HG02981 (cell line): ENCODE results near the gene NENF.
"Not testable (repeated sequence)": the region's sequence is repeated elsewhere in the genome, so short reads cannot be mapped to it uniquely, and the experiment has no call there.

Source experiments
- ATAC-seq: cut with Tn5 transposase; IDR thresholded peaks from one replicate; pipeline ENCODE4 v1.9.1; 2021; ENCODE audit warnings: mild to moderate bottlenecking, moderate library complexity; ENCODE audit not compliant: unreplicated experiment

Gene NENF

DNA sequence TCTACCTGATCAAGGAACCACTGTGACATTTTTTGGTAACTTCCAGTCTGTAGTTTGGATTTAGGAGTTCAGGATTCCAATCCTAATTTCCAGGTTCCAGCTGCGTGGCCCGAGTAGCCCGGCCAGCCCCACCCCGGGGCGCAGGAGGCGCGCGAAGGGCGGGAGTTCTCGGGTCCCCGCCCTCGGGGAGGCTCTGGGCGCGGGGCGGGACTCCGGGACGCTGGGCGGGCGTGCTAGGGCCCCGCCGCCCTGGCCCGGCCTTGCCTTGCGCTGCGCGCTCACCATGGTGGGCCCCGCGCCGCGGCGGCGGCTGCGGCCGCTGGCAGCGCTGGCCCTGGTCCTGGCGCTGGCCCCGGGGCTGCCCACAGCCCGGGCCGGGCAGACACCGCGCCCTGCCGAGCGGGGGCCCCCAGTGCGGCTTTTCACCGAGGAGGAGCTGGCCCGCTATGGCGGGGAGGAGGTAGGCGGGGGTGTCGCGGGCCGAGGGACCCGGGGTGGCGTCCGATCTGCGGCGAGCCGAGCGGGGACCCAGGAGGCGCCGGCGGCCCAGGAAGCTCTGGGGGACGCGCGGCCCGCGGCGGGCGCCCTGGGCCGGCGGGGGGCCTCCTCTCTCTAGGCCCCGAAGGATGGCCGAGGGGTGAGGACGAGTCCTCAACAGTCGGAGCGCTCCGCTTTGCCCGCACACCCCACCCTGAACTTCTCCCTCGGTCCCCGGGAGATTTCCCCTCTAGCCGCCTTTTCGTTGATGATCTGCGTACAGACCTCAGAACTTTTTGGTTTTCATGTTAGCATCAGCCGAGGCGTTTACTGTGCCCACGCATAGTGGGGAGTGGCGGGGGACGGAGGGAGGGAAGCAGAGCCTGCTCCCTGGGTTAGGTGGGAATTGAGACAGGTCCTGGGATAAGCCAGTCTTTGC, at the start of gene NENF:
TSS of gene NENF (plus strand) at position 260 of the 916 bp plus-strand sequence. CDS start at position 284, 24 bp downstream.
- ATAC-seq = peak; percentile 99

DNA sequence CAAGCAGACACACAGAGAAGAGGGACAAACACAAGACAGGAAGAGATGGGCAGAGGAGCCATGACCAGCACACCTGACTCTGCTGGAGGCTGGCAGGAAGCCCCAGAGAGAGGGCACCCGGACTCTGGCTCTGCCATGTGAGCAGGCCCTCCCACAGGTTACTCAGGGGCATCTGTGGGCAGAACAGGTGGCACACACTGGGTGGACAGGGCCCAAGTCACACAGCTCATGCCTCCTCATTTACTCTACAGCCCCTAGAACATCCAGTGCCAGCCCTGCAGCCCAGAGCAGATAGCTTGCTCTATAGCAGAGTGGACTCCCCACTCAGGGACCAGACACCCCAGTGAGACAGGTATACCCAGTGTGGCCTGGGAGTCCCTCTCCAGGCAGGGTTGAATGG, 46.7 kb upstream of the NENF start:
- ATAC-seq = no peak

DNA sequence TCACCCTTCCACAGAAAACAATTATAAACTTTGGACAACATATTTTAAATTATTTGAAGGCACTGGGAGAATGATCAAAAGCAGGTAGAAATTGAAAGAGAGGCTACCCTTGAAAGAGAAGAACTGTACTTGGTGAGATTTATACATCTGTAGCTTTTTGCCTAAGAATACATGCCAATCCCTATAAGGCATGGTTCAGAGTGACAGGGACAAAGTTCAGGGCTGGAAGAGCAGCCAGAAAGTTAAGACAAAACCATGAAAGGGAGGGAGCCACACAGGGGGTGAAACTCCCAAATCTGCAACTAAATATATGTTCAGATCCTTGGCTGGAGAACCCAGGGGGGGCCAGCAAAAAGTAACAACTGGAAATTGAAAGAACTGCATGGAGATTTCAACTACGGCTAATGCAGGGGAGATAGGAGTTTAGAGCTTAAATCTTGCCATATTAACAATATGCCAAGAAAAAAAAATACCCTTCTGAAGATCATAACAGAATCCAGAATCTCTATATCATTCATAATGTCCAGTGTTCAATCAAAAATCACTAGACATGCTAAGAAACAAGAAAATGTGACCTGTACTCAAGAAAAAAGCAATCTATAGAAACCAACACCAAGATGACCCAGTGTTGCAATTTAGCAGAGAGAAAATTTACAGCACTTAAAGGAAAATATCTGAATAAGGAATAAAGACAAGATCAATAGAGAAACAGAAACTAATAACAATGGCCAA, 43.6 kb upstream of the NENF start:
- no peak for ATAC-seq

DNA sequence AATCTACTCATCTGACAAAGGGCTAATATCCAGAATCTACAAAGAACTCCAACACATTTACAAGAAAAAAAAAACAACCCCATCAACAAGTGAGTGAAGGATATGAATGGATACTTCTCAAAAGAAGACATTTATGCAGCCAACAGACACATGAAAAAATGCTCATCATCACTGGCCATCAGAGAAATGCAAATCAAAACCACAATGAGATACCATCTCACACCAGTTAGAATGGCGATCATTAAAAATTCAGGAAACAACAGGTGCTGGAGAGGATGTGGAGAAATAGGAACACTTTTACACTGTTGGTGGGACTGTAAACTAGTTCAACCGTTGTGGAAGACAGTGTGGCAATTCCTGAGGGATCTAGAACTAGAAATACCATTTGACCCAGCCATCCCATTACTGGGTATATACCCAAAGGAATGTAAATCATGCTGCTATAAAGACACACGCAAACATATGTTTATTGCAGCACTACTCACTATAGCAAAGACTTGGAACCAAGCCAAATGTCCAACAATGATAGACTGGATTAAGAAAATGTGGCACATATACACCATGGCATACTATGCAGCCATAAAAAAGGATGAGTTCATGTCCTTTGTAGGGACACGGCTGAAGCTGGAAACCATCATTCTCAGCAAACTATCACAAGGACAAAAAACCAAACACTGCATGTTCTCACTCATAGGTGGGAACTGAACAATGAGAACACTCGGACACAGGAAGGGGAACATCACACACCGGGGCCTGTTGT, 36.9 kb upstream of the NENF start:
- not testable (repeated sequence) for ATAC-seq

DNA sequence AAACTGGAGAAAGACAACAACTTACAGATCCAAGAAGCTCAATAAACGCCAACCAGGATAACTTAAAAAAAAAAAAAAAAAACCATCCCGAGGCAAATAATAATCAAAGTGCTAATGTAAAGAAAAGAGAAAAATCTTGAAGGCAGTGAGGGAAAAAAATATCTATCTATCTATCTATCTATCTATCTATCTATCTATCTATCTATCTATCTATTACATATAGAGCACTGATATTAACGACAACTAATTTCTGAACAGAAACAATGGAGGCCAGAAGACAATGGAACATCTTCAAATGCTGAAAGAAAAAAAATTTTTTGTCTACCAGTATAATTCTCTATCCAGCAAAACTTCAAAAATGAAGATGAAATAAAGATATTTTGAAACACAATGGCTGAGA, 36.1 kb upstream of the NENF start:
- ATAC-seq = no peak

DNA sequence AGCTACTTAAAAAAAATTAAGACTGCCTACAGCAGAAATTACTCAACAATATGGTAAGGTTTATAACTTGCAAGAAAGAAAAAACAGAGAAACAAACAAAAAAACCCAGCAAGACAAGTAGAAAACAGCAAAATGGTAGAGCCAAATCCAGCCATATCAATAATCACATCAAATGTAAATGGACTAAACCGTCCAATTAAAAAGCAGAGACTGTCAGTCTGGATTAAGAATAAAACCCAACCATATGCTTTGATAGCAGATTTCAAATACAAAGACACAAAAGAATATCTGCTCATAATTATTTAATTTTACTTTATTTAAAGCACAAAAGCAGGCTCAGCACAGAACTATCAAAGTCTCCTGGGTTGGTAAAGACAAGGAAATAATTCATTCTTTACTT, 35.5 kb upstream of the NENF start:
- ATAC-seq = no peak

DNA sequence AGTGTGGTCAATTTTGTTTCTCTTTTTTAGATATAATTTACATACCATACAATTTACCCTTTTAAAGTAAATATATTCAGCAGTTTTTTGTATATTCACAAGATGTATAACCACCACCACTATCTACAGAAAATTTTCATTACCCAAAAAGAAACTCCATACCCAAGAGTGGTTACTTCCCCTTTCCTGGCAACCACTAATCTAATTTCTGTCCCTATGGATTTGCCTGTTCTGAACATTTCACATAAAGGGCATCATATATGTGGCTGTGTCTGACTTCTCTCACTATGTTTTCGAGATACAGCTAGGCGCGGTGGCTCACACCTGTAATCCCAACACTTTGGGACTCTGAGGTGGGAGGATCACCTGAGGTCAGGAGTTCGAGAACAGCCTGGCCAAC, 31.7 kb upstream of the NENF start:
- ATAC-seq = no peak

DNA sequence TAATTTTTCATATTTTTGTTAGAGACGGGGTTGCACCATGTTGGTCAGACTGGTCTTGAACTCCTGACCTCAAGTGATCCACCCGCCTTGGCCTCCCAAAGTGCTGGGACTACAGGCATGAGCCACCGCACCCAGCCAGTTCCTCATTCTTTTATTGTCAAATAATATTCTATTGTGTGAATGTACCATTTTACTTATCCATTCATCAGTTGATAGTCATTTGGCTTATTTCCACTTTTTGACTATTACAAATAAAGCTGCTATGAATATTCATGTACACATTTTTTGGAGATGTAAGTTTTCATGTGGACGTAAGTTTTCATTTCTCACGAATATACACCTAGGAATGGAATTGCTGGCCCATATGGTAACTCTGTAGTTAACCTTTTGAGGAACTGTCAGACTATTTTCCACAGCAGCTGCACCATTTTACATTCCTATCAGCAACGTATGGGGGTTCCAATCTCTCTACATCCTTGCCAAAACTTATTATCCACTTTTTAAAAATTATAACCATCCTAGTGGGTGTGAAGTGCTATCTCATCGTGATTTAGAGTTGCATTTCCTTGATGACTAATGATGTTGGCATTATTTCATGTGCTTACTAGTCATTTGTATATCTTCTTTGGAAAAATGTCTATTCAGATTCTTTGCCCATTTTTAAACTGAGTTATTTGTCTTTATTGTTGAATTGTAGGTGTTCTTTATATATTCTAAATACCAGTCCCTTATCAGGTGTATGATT, 30.7 kb upstream of the NENF start:
- no peak for ATAC-seq

DNA sequence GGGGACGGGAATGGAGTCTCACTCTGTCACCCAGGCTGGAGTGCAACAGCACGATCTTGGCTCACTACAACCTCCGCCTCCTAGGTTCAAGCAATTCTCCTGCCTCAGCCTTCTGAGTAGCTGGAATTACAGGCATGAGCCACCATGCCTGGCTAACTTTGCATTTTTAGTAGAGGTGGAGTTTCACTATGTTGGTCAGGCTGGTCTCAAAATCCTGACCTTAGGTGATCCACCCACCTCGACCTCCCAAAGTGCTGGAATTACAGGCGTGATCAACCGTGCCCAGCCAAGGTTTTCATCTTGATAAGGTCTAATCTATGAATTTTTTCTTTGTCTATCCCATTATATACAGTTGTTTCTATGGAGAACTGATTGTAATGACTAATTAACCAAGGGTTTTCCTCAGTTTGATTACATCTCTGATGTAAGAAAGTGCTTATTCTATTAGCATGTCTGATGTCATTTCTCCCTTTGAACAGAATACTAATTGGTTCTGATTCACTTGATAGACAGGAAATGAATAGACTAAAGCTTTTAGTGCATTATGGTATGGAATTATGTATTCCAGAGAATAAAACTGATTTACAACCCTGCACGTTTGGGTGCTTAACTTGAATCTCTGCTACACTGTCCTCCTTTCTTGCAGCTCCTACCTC, 29.9 kb upstream of the NENF start:
- ATAC-seq = no peak

DNA sequence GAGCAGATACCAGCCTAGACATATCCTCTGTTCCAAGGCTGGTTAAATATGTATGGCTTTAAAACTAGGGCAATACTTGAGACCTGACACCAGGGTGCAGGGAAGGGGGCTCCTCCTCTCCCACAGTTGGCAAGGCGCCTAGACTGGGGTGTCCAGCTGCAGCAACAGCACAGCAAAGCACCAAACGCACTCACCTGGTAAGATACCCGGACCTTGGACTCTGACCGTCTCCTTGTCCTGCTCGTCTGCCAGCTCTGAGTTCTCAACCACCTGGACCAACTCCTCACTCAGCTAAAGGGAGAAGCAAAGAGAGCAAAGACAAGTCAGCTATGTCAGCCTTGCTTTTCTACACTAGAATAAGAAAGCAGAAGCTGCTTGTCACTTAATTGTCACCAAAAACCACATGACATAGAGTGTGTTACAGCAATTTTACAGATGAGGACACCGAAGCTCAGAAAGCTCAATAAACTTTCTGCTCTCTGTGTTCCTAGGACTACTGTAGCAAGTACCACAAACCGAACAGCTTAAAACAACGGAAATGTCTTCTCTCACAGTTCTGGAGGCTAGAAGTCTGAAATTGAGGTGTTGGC, 22.4 kb upstream of the NENF start:
- ATAC-seq = no peak

DNA sequence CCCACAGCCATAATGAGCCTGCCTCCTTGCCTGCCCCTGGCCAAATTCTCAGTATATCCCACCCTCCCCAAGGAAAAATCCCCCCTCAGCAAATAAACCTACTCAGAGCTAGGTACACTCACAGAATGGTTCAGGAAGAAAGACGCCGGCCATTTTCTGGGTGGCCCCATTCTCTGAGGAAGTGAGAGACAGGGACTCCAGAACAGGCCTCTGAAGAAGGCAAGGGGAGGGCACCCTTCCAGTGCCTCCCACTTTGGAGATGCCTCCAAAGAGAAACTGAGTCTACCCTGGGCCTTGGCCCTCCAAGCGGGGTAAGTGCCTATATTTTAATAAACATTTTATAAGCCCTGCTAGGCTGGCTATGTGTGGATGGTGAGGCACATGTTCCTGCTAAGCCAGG, 20.3 kb upstream of the NENF start:
- ATAC-seq = no peak

DNA sequence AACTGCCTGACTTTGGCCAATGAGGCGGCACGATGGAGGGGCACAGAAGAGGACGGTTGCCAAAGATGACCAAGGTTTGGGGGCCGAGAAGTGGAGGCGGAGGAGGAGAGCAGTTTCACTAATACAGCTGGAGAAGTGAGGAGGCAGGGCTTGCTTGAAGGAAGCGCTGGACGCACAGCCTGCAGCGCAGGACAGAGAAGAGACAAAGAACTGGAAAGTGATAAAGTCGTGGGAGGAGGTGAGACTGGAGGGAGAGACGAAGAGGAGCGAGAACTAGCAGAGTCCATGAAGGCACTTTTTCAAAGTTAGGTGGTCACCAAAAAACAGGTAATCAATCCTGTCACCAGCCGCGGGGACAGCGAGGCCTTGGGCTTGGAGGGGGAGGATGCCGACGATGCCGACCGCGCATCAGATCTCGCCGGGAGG, 18.8 kb upstream of the NENF start:
- ATAC-seq = no peak

DNA sequence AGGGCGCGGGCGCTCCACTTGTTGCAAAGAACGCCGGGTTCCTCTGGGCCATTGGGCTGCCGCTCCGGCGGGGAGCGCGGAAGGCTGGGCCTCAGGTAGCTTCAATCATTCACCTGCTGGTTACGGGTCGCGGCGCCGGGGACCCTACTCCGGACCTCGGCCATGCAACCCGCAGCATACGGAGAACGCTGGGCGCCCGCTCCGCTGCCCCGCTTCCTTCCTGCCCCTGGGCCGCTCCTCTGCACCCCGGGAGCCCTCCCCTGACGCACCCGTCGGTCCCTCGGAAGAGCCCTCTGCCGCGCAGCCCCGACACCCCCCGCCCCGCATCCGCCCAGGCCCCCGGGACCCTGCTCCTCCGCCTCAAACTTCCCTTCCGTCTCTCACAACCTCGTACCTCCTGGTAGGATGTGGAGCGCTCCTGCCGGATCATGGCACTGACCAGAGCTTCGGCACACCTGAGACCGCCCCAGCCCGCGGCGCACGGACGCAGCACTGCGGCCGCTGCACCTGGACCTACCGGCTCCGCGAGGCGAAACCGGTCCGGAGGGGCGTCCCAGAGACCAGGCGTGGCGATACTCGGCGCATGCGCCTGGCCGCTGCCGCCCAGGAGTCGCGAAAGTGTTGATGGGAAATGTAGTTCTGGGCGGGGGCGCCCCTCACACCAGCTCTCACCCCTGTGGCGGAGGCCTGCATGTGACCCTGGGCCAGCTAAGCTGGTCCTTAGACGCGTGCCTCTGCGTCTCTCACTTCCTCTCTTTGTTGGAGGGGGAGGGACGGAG, 18.2 kb upstream of the NENF start, which contains the start of gene PACC1:
TSS of gene PACC1 (minus strand) at position 559 of the 779 bp plus-strand sequence. CDS start at position 430, 129 bp downstream.
- peak; percentile 99 for ATAC-seq

DNA sequence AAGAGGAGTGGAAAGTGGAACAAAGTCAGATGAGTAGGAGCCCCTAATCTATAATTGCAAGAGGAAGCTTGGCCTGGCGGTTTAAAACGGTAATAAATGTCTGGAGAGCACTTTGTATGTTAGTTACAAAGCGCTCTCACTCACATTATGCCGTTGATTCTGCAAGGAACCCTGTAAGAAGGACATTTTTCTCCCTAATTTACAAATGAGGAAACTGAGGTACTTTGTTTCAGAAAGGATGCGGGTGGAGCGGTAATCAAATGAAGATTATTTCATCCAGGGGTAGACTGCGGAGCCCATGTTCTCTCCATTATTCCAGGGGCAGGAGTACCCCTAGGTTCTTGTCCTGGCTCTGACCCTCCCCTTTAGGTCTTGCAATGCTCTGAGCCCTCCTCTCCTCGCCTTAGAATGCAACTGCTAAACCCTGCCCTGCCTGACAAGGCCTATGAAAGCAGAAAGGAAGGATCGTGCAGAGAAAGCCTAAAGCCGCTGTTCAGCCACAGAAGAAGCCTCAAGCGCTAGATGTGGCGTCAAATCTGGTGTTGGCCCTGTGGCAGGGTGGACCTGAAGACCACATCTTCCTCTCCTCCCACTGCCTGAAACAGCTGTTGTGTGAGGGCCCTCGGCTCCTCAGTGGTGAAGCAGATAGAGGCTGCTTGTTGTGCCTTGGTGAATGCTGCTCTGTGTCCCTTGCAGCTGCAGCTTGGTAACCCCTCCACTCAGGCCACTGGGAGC, 17.4 kb upstream of the NENF start:
- ATAC-seq = no peak

DNA sequence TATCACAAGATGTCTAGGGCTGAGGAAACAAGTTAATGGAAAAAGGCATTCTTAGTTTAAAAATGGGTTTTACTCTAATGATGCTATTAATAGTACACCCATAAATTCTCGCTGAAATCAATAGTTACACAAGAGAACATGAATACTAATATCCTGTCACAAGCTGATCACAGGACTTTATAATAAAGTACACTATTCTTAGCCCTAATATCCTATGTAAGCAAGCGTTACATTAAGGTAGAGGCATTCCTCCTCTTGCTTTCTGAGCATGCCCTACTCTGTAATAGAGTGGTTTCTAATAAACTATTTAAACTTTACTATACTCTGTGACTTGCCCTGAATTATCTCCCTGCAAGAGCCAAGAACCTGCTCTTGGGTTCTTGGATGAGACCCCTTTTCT, 11.6 kb upstream of the NENF start:
- no peak for ATAC-seq

DNA sequence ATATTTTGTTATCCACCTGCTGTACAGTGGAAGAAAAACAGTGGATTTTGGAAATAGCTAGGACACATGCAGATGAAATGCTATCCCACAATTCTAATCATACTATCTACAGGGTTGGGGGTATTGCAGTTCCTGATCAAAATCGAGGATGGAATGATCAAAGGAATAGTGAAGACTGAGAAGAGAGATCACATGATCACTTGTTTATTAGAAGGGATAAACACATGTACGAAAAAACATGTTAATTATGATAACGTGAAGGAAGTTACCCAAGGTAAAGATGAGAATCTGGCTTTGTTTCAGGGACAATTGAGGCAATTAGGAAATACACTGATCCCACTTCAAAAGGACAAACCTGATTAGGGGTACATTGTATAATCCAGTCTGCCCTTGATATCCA, 8.8 kb upstream of the NENF start:
- ATAC-seq = no peak

DNA sequence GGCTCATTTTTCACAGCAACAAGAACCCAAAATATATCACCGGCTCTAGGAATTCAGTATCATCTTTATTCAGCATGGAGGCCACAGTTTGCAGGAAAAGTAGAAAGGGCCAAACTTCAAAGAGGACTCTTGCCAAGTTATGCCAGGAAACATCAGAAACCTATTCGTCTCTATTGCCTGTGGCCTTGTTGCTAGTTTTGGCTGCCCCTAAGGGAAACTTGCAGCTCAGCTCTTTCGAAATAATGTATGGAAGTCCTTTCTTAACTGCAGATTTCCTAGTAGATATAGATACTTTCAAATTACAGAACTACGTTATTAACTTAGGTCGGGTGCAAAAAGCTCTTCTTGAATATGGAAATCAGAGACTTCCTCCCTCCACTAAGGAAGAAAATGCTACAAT, 4.2 kb upstream of the NENF start:
- ATAC-seq = no peak

DNA sequence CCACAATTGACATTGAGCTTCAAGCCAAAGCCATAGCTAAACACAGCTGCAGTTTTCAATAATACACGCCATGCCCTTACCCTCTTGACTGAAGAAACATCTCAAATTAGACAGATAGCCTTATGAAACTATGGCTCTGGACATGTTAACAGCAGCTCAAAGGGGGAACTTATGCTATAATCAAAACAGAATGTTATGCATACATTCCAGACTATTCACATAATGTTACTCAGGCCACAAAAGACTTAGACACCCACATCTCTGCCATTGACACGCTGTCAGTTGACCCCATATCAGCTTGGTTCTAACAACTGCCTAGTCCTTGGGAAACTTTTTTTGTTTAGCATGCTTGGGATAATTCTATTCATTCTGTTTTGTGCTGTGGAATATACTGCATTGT, 2.3 kb upstream of the NENF start:
- ATAC-seq = no peak
